MM.1S (cell line): Measurements from ENCODE around the gene SLC1A2.

ENCODE experiments used
- CTCF ChIP-seq: fragments of 300-600 bp; sonication (generic); IDR thresholded peaks from 2 replicates; pipeline ENCODE4 v1.5.1; 2016; ENCODE audit warnings: antibody characterized with exemption, low read length, mixed read lengths
- EZH2 ChIP-seq: fragments of 300-600 bp; sonication (generic); optimal IDR thresholded peaks from 2 replicates; pipeline ENCODE3; 2017; ENCODE audit warnings: low read depth, mild to moderate bottlenecking, antibody characterized with exemption, low read length, mixed read lengths

- TF ChIP-seq CTCF (no peak), EZH2 (no peak)
These were observed 137.0 kb downstream of the SLC1A2 start for GRCh38 chr11:35282221-35282882.
